Hepatocyte (in vitro differentiated cells): ENCODE results near the gene RNF149. TPM values are rescaled to one million over a fixed set of nuclear protein-coding genes. Genes with fewer than 3 reads are reported as not detected.
A peak's percentile ranks its signal among the peaks of the same experiment; 100 is the strongest.

Experiments
- DNase-seq: peaks from one replicate; pipeline ENCODE4 v3.0.0-alpha.2; 2016; ENCODE audit warnings: low spot score
- H2AFZ ChIP-seq: fragments of 200-600 bp; sonication (generic); 2 replicates; pipeline ENCODE4 v1.6.0; 2016; ENCODE audit warnings: antibody characterized with exemption, mild to moderate bottlenecking
- H3K27ac ChIP-seq: fragments of 200-600 bp; sonication (generic); 2 replicates; pipeline ENCODE4 v1.5.1; 2016; ENCODE audit warnings: mild to moderate bottlenecking
- H3K27me3 ChIP-seq: fragments of 200-600 bp; sonication (generic); 2 replicates; pipeline ENCODE4 v1.6.1; 2016
- H3K36me3 ChIP-seq: fragments of 200-600 bp; sonication (generic); replicated peaks from 2 replicates; pipeline ENCODE4 v1.5.1; 2016; ENCODE audit warnings: low read depth; ENCODE audit not compliant: insufficient read depth
- H3K4me1 ChIP-seq: fragments of 200-600 bp; sonication (generic); 2 replicates; pipeline ENCODE4 v1.5.1; 2016; ENCODE audit warnings: mild to moderate bottlenecking, moderate library complexity; ENCODE audit not compliant: insufficient read depth
- H3K4me2 ChIP-seq: fragments of 200-600 bp; sonication (generic); 2 replicates; pipeline ENCODE4 v1.6.0; 2016
- H3K4me3 ChIP-seq: fragments of 200-600 bp; sonication (generic); 2 replicates; pipeline ENCODE4 v1.5.1; 2016; ENCODE audit warnings: mild to moderate bottlenecking
- H3K79me2 ChIP-seq: fragments of 200-600 bp; sonication (generic); 2 replicates; pipeline ENCODE4 v1.6.0; 2017; ENCODE audit warnings: mild to moderate bottlenecking
- H3K9me2 ChIP-seq: fragments of 200-600 bp; sonication (generic); replicated peaks from 2 replicates; pipeline ENCODE4 v1.6.0; 2017; ENCODE audit warnings: mild to moderate bottlenecking; ENCODE audit not compliant: insufficient read depth
- H3K9me3 ChIP-seq: fragments of 200-600 bp; sonication (generic); 2 replicates; pipeline ENCODE4 v1.5.1; 2016; ENCODE audit warnings: low read depth, mild to moderate bottlenecking
- H4K20me1 ChIP-seq: fragments of 200-600 bp; sonication (generic); 2 replicates; pipeline ENCODE4 v1.6.0; 2016; ENCODE audit warnings: mild to moderate bottlenecking; ENCODE audit not compliant: insufficient read depth, poor library complexity, severe bottlenecking
- EZH2 ChIP-seq: fragments of 200-600 bp; sonication (generic); IDR thresholded peaks from 2 replicates; pipeline ENCODE4 v1.6.1; 2016; ENCODE audit warnings: antibody characterized with exemption, mild to moderate bottlenecking, borderline replicate concordance
- EZH2phosphoT487 ChIP-seq: fragments of 200-600 bp; sonication (generic); IDR thresholded peaks from one replicate; pipeline ENCODE4 v1.6.1; 2018; ENCODE audit warnings: antibody characterized with exemption, mild to moderate bottlenecking, low read depth, moderate library complexity; ENCODE audit not compliant: unreplicated experiment, severe bottlenecking
- WGBS: methylation state at CpG from one replicate; pipeline ENCODE4 v1.1.6; 2016; ENCODE audit warnings: low lambda C conversion rate; ENCODE audit errors: missing lambda C conversion rate; 5-methylcytosine and 5-hydroxymethylcytosine counted together
- polyA plus RNA-seq: library from polyadenylated mRNA; unstranded; fragments of >200 nt; fragmentation: Nextera tagmentation; extraction: Ambion mirVana; gene quantifications from 2 replicates; pipeline ENCODE4 v1.2.1, GENCODE V29; 2016
- total RNA-seq: library from RNA; depleted of rRNA; stranded (reverse); fragments of >200 nt; gene quantifications from 2 replicates; pipeline ENCODE4 v1.2.3, GENCODE V29; 2014
- TF ChIP-seq, protein P1 (sequence below): fragments of 200-600 bp; sonication (generic); IDR thresholded peaks from 2 replicates; pipeline ENCODE4 v1.5.1; 2016; ENCODE audit warnings: antibody characterized with exemption, mild to moderate bottlenecking; ENCODE audit not compliant: poor library complexity

Gene RNF149
- total and polyA plus RNA-seq, 2 experiments from 2014 or later: 60.7 to 64.6 TPM

DNA sequence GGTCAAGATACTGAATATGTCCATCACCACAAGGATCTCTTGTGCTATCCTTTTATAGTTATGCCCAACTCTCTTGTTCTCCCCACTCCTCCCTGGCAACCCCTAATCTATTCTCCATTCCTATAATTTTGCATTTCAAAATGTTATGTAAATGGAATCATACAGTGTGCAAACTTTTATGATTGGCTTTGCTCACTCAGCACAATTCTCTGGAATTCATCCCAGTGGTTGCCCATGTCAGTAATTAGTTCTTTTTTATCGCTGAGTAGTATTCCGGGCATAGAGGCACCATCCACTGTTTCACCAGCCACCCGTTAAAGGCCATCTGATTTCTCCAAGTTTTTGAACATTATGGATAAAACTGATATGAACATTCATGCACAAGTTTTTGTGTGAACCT, 38.4 kb upstream of the RNF149 start:
- Histone ChIP-seq H3K79me2 (no peaks in the 10 kb centered on the region), H3K4me3 (no peak overlapping the region), H3K36me3 (no peaks in the 10 kb centered on the region), H2AFZ (no peak overlapping the region), H3K9me3 (no peaks in the 10 kb centered on the region), H3K27me3 (no peaks in the 10 kb centered on the region), H3K9me2 (no peaks in the 10 kb centered on the region), H3K4me2 (no peak overlapping the region), H3K27ac (no peak overlapping the region), H3K4me1 (peaks cover 17% of the 10 kb centered on the region), H4K20me1 (no peaks in the 10 kb centered on the region)
- no peak for DNase-seq
- WGBS: 97% methylated on average over 3 of the region's 3 CpGs
- TF ChIP-seq, protein P1, sequence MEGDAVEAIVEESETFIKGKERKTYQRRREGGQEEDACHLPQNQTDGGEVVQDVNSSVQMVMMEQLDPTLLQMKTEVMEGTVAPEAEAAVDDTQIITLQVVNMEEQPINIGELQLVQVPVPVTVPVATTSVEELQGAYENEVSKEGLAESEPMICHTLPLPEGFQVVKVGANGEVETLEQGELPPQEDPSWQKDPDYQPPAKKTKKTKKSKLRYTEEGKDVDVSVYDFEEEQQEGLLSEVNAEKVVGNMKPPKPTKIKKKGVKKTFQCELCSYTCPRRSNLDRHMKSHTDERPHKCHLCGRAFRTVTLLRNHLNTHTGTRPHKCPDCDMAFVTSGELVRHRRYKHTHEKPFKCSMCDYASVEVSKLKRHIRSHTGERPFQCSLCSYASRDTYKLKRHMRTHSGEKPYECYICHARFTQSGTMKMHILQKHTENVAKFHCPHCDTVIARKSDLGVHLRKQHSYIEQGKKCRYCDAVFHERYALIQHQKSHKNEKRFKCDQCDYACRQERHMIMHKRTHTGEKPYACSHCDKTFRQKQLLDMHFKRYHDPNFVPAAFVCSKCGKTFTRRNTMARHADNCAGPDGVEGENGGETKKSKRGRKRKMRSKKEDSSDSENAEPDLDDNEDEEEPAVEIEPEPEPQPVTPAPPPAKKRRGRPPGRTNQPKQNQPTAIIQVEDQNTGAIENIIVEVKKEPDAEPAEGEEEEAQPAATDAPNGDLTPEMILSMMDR: no peak

DNA sequence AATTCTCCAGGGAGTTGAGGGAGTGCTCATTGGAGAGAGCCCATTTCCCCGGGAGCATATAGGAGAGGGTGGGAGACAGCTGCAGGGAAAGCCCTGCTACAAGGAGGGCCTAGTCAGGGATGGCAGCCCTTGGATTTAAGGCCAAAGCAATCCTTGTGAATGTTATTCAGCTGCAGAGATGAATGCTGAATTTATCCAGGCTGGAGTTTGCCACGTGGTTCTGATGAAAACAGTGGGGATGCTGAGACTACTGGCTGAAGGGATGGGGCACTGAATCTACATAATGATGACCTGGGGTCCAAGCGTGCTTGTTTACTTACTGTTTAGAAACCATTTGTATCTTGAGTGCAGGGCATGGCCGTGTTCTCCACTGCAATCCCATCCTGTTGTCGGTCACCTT, 35.6 kb upstream of the RNF149 start:
- no peak overlapping the region for H3K4me2 ChIP-seq
- H3K4me3 ChIP-seq: no peak overlapping the region
- no peaks in the 10 kb centered on the region for H3K9me3 ChIP-seq
- H3K9me2 ChIP-seq: no peaks in the 10 kb centered on the region
- 71% methylated on average over 5 of the region's 5 CpGs for WGBS
- H4K20me1 ChIP-seq: no peaks in the 10 kb centered on the region
- TF ChIP-seq EZH2phosphoT487: no peak
- TF ChIP-seq, protein P1: no peak
- no peak for TF ChIP-seq EZH2
- H3K27ac ChIP-seq: no peak overlapping the region
- H3K4me1 ChIP-seq: peaks cover 15% of the 10 kb centered on the region
- H3K79me2 ChIP-seq: no peaks in the 10 kb centered on the region
- no peak for DNase-seq
- no peaks in the 10 kb centered on the region for H3K27me3 ChIP-seq
- no peak overlapping the region for H2AFZ ChIP-seq
- no peaks in the 10 kb centered on the region for H3K36me3 ChIP-seq

DNA sequence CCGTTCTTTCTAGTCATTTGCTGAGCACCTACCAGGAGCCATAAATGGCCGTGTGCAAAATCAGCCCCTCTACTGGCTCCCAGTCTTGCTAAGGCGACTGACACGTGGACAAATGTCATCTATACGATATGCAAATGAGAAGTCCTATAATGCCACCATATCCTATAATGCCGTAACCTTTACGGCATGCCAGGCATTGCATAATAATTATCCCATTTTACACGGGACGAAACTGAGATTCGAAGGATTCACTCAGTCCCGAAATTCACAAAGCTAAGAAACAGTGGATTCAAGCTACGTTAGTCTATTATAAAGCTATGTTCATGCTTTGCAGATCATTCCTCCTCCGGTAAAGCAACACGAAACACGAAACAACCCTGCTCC, 34.1 kb upstream of the RNF149 start:
- Histone ChIP-seq H2AFZ (no peak overlapping the region), H3K9me3 (no peaks in the 10 kb centered on the region), H3K4me3 (no peak overlapping the region), H4K20me1 (no peaks in the 10 kb centered on the region), H3K4me2 (peak overlapping the region; percentile 65), H3K36me3 (no peaks in the 10 kb centered on the region), H3K9me2 (no peaks in the 10 kb centered on the region), H3K79me2 (no peaks in the 10 kb centered on the region), H3K27me3 (no peaks in the 10 kb centered on the region), H3K4me1 (peaks cover 7% of the 10 kb centered on the region), H3K27ac (no peak overlapping the region)
- DNase-seq: no peak
- WGBS: 83% methylated on average over 15 of the region's 15 CpGs
- TF ChIP-seq EZH2phosphoT487: no peak
- no peak for TF ChIP-seq EZH2
- TF ChIP-seq, protein P1: no peak

DNA sequence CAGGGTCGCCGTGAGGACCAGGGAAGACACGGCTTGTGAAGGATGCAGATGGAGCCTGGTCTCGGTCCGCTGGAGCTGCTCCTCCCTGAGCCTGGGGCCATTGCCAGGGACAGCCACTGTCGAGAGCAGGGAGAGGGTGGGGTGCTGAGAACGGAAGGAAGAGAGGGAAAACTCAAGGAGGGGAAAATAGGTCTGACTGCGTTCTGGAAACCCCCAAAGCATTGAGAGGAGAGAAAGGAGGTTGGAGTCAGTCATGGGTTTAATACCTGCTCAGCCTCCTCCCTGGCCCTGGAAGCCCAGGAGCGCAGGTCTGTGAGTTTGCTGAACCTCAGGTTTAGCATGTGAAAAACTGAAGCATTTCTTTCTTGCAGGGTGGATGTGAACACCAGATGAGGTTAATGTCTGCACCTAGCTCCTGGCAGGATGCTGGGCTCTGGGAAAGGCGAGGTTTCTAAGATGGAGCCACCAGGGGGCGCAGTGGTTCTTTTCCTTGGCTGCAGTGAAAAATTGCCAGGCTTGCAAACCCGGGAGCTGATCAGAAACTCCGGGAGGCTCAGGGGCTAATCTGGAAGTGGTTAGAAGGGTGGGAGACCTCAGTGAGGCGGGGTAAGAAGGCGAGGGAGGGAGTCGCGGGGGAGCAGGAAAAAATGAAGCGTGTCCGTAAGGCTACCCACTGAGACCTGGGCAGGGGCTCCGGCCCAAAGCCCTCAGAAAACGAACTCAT, 33.6 kb upstream of the RNF149 start:
- no peak for TF ChIP-seq EZH2
- TF ChIP-seq, protein P1: peak; percentile 81
- H3K4me3 ChIP-seq: no peak overlapping the region
- H3K9me3 ChIP-seq: no peaks in the 10 kb centered on the region
- no peaks in the 10 kb centered on the region for H3K36me3 ChIP-seq
- no peaks in the 10 kb centered on the region for H3K9me2 ChIP-seq
- no peaks in the 10 kb centered on the region for H3K79me2 ChIP-seq
- peak; percentile 89 for DNase-seq
- H3K4me2 ChIP-seq: peak overlapping the region; percentile 65
- H3K27me3 ChIP-seq: no peaks in the 10 kb centered on the region
- H3K4me1 ChIP-seq: peaks cover 7% of the 10 kb centered on the region
- H2AFZ ChIP-seq: no peak overlapping the region
- 43% methylated on average over 21 of the region's 21 CpGs for WGBS
- H3K27ac ChIP-seq: no peak overlapping the region
- H4K20me1 ChIP-seq: no peaks in the 10 kb centered on the region
